H1 (cell line): ENCODE measurements around the gene CHRM3. TPM values are rescaled to one million over a fixed set of nuclear protein-coding genes. Genes with fewer than 3 reads are reported as not detected.

ENCODE experiments used
- BACH1 ChIP-seq: IDR thresholded peaks from 2 replicates; pipeline ENCODE4 v1.6.1; 2012; ENCODE audit warnings: low read length, improper control_type of control experiment
- CBX5 ChIP-seq: fragments of 300-800, 300-1000 bp; sonication (generic); IDR thresholded peaks from 2 replicates; pipeline ENCODE4 v1.7.1; 2016; ENCODE audit warnings: antibody characterized with exemption, low read length, low read depth
- NRF1 ChIP-seq: IDR thresholded peaks from 2 replicates; pipeline ENCODE4 v1.6.1; 2011; ENCODE audit warnings: mild to moderate bottlenecking, low read depth, low read length, improper control_type of control experiment
- POU5F1 ChIP-seq: IDR thresholded peaks from 2 replicates; pipeline ENCODE4 v1.6.1; 2011; ENCODE audit warnings: low read depth, mild to moderate bottlenecking, low read length, moderate library complexity
- SIX5 ChIP-seq: IDR thresholded peaks from 2 replicates; pipeline ENCODE4 v1.6.1; 2011; ENCODE audit warnings: mild to moderate bottlenecking, low read depth, low read length
- polyA plus RNA-seq, 7 experiments: library from polyadenylated mRNA; depleted of rRNA in 3 of 7; stranded (reverse) in 5 of 7; unstranded in 2 of 7; fragments of >200 nt in 5 of 7; fragments of 200-250 nt in 2 of 7; gene quantifications; 1 replicate in 5 of 7; 2 replicates in 1 of 7; 4 replicates in 1 of 7; pipeline versions ENCODE4 v1.2.1 to v1.2.3, GENCODE V29; 2011 to 2013; ENCODE audit warnings: missing spikeins in 2 of 7, mixed read lengths in 2 of 7
- total RNA-seq: library from RNA; stranded (reverse); fragmentation: NEBNext Ultra II Directional; extraction: Animal tissue kit (Norgen Biotek cat#: 25700); gene quantifications from 2 replicates; pipeline ENCODE4 v1.2.1, GENCODE V29; 2021

The CHRM3 gene
- total and polyA plus RNA-seq, 2 of the 8 experiments (the other 6 are each of a cell fraction or from before 2014, with no cell fraction given), result 3.3 to 5.0 TPM

- TF ChIP-seq CBX5 (no peak), SIX5 (no peak), NRF1 (no peak), BACH1 (no peak), POU5F1 (no peak)
These were observed 35.4 kb downstream of the CHRM3 start (continued) for GRCh38 chr1:239421811-239422210.
